ENCODE data around the gene IKZF5. TPM values are rescaled to one million over a fixed set of nuclear protein-coding genes. Genes with fewer than 3 reads are reported as not detected.

IKZF5 gene
- total RNA-seq, 1 donor from 2014 or later = 19.9 TPM

- peaks cover 26% of the 10 kb centered on the region for H3K4me1 ChIP-seq
- intact Hi-C loops (cut with DNase I) = no loop called here
- H3K36me3 ChIP-seq = no peaks in the 10 kb centered on the region
- ATAC-seq = no peak
- no peaks in the 10 kb centered on the region for H3K27me3 ChIP-seq
- TF ChIP-seq, protein P1, sequence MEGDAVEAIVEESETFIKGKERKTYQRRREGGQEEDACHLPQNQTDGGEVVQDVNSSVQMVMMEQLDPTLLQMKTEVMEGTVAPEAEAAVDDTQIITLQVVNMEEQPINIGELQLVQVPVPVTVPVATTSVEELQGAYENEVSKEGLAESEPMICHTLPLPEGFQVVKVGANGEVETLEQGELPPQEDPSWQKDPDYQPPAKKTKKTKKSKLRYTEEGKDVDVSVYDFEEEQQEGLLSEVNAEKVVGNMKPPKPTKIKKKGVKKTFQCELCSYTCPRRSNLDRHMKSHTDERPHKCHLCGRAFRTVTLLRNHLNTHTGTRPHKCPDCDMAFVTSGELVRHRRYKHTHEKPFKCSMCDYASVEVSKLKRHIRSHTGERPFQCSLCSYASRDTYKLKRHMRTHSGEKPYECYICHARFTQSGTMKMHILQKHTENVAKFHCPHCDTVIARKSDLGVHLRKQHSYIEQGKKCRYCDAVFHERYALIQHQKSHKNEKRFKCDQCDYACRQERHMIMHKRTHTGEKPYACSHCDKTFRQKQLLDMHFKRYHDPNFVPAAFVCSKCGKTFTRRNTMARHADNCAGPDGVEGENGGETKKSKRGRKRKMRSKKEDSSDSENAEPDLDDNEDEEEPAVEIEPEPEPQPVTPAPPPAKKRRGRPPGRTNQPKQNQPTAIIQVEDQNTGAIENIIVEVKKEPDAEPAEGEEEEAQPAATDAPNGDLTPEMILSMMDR (IDR thresholded peaks at IDR 0.05) = no peak
- H3K27ac ChIP-seq = no peak overlapping the region
- no peaks in the 10 kb centered on the region for H3K9me3 ChIP-seq
- no peak for DNase-seq
- H3K4me3 ChIP-seq = no peak overlapping the region
These were observed 4.3 kb downstream of the IKZF5 start for GRCh38 chr10:123004298-123004697.

DNA sequence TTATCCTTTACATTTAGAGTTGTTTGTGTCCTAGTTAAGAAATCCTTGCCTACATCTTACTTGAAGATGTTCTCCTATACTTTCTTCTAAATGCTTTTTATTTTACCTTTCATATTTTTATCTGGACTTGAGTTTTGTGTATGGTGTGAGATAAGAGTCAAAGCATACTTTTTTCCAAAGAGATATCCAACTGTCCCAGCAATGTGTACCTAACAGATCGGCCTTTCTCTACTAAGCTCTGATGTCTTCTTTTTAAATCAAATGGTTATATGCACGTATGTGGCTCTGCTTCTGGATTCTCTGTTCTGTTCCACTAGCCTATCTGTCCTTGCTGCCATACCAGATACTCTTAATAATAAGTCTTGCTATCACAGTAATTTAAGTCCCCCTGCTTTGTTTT is 7.2 kb downstream of the IKZF5 start:
- intact Hi-C loops (cut with DNase I) = no loop called here
- DNase-seq = no peak
- no peaks in the 10 kb centered on the region for H3K27me3 ChIP-seq
- no peaks in the 10 kb centered on the region for H3K9me3 ChIP-seq
- H3K27ac ChIP-seq = no peak overlapping the region
- H3K4me3 ChIP-seq = no peak overlapping the region
- no peak for ATAC-seq
- peaks cover 13% of the 10 kb centered on the region for H3K4me1 ChIP-seq
- TF ChIP-seq, protein P1 (IDR thresholded peaks at IDR 0.05) = no peak
- peaks cover 26% of the 10 kb centered on the region for H3K36me3 ChIP-seq

DNA sequence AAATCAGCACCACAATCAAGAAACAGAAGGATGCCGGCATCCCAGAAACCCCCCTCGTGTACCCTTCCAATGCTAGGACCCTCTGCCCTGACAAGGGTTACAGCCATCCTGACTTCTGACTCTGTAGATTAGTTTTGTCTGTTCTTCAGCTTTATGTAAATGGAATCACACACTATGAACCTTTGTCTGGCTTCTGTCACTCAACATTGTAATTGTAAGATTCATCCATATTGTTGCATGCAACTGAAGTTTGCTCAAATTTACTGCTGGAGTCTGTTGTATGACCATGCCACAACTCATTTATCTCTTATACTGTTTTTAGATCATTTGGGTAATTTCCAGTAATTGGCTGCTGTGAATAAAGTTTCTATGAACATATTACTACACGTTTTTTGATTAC is 8.4 kb downstream of the IKZF5 start:
- ATAC-seq (no peak), DNase-seq (no peak)
- H3K4me3 ChIP-seq = no peak overlapping the region
- no peaks in the 10 kb centered on the region for H3K27me3 ChIP-seq
- intact Hi-C loops (cut with DNase I) = no loop called here
- TF ChIP-seq, protein P1 (IDR thresholded peaks at IDR 0.05) = no peak
- H3K27ac ChIP-seq = no peak overlapping the region
- no peaks in the 10 kb centered on the region for H3K9me3 ChIP-seq
- peaks cover 37% of the 10 kb centered on the region for H3K36me3 ChIP-seq
- H3K4me1 ChIP-seq = peaks cover 7% of the 10 kb centered on the region

DNA sequence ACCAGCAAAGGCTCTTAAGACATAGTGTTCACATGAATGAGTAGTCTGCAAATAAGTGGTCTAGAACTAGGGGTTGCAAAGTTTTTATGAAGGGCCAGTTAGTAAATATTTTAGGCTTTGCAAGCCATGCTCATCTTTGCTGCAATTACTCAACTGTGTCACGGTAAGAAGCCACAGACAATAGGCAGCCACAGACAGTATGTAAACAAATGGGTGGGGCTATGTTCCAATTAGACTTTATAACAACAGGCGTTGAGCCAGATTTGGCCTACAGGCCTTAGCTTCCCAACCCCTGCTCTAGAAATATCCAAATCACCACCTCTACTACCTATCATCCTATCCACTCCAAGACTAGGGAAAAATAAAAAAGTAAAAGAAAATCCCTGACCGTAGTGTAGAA is 9.2 kb downstream of the IKZF5 start:
- TF ChIP-seq, protein P1 (IDR thresholded peaks at IDR 0.05) = no peak
- DNase-seq (no peak), ATAC-seq (no peak)
- Histone ChIP-seq H3K27me3 (no peaks in the 10 kb centered on the region), H3K27ac (no peak overlapping the region), H3K4me1 (peaks cover 7% of the 10 kb centered on the region), H3K36me3 (peaks cover 45% of the 10 kb centered on the region), H3K9me3 (no peaks in the 10 kb centered on the region), H3K4me3 (no peak overlapping the region)
- intact Hi-C loops (cut with DNase I) = no loop called here

GRCh38 chr10:122998934-122999333 is 9.7 kb downstream of the IKZF5 start:
- H3K9me3 ChIP-seq = no peaks in the 10 kb centered on the region
- intact Hi-C loops (cut with DNase I) = no loop called here
- no peaks in the 10 kb centered on the region for H3K27me3 ChIP-seq
- H3K27ac ChIP-seq = no peak overlapping the region
- no peak for DNase-seq
- peaks cover 7% of the 10 kb centered on the region for H3K4me1 ChIP-seq
- ATAC-seq = no peak
- H3K4me3 ChIP-seq = no peak overlapping the region
- H3K36me3 ChIP-seq = peaks cover 50% of the 10 kb centered on the region
- TF ChIP-seq, protein P1 (IDR thresholded peaks at IDR 0.05) = no peak

DNA sequence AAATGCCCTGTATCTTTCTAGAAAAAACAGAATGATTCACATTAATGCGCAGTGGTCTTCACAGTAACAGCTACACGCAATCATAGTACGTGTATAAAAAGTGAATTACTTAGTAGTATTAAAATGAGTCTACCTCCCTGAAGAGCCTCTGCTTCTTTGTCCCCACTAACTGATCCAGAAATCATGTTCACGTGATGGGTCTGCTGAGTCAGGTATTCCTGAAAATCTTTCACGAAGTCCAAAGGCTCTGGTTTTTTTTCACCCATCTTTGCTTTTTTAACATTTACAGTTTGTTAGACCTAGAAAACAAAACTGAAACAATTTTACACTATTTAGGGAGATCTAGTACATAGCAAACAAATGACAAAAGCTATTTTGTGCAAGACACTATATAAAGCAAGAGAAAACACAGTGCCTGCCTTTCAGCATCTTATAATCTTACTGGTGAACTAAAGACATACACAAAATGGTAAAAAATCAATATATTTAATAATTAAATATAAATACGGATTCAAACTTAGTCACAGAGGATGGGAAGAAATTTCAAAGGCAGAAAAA is 10.2 kb downstream of the IKZF5 start:
- H3K9me3 ChIP-seq = no peaks in the 10 kb centered on the region
- TF ChIP-seq, protein P1 (IDR thresholded peaks at IDR 0.05) = no peak
- intact Hi-C loops (cut with DNase I) = no loop called here
- no peak overlapping the region for H3K27ac ChIP-seq
- no peaks in the 10 kb centered on the region for H3K27me3 ChIP-seq
- no peak for DNase-seq
- peaks cover 7% of the 10 kb centered on the region for H3K4me1 ChIP-seq
- ATAC-seq = no peak
- H3K4me3 ChIP-seq = no peak overlapping the region
- H3K36me3 ChIP-seq = peaks cover 55% of the 10 kb centered on the region

Data from upper lobe of right lung (tissue), 1 donor.